Effector CD4-positive, alpha-beta T cell (primary cell): Measurements from ENCODE around the gene MSGN1. TPM values are rescaled to one million over a fixed set of nuclear protein-coding genes. Genes with fewer than 3 reads are reported as not detected.

ENCODE experiments used
- DNase-seq: peaks from one replicate; pipeline ENCODE4 v3.0.0-alpha.2; 2020
- total RNA-seq: gene quantifications from one replicate; lab custom pipeline; 2026; lab: John Stamatoyannopoulos, UW

The MSGN1 gene
- total RNA-seq: not detected

- no peak for DNase-seq
Observed at GRCh38 chr2:17816396-17817245, at the start of gene MSGN1. Gene MSGN1, plus strand, starts transcription at chr2:17816460. Its CDS starts 59 bp downstream, at chr2:17816519.

GRCh38 chr2:17768894-17769293 lies 47.4 kb upstream of the MSGN1 start:
- no peak for DNase-seq

- no peak for DNase-seq
Observed at GRCh38 chr2:17771956-17772355, 44.3 kb upstream of the MSGN1 start.

GRCh38 chr2:17772532-17772931 lies 43.7 kb upstream of the MSGN1 start:
- no peak for DNase-seq

- no peak for DNase-seq
Observed at GRCh38 chr2:17780546-17780945, 35.7 kb upstream of the MSGN1 start.

- no peak for DNase-seq
Observed at GRCh38 chr2:17781482-17781881, 34.8 kb upstream of the MSGN1 start.

GRCh38 chr2:17786727-17787126 lies 29.5 kb upstream of the MSGN1 start:
- DNase-seq: no peak

- no peak for DNase-seq
Observed at GRCh38 chr2:17788773-17789172, 27.5 kb upstream of the MSGN1 start.

GRCh38 chr2:17790536-17790935 lies 25.7 kb upstream of the MSGN1 start:
- no peak for DNase-seq

GRCh38 chr2:17791121-17791816 lies 25.0 kb upstream of the MSGN1 start:
- DNase-seq: no peak

GRCh38 chr2:17791817-17792130 lies 24.5 kb upstream of the MSGN1 start:
- DNase-seq: no peak

- DNase-seq: no peak
Observed at GRCh38 chr2:17792515-17792914, 23.7 kb upstream of the MSGN1 start.

- DNase-seq: no peak
Observed at GRCh38 chr2:17793296-17793695, 23.0 kb upstream of the MSGN1 start.

GRCh38 chr2:17793803-17794354 lies 22.4 kb upstream of the MSGN1 start:
- no peak for DNase-seq

GRCh38 chr2:17795309-17795708 lies 21.0 kb upstream of the MSGN1 start:
- no peak for DNase-seq

- DNase-seq: no peak
Observed at GRCh38 chr2:17798338-17798737, 17.9 kb upstream of the MSGN1 start.

- DNase-seq: no peak
Observed at GRCh38 chr2:17799301-17800120, 16.7 kb upstream of the MSGN1 start.

- no peak for DNase-seq
Observed at GRCh38 chr2:17800219-17800618, 16.0 kb upstream of the MSGN1 start.

GRCh38 chr2:17800693-17801458 lies 15.4 kb upstream of the MSGN1 start:
- no peak for DNase-seq

- DNase-seq: no peak
Observed at GRCh38 chr2:17803497-17803896, 12.8 kb upstream of the MSGN1 start.

- no peak for DNase-seq
Observed at GRCh38 chr2:17804358-17804757, 11.9 kb upstream of the MSGN1 start.

- no peak for DNase-seq
Observed at GRCh38 chr2:17805166-17805565, 11.1 kb upstream of the MSGN1 start.
